Measurements from ENCODE around the gene SRSF3. TPM values are rescaled to one million over a fixed set of nuclear protein-coding genes. Genes with fewer than 3 reads are reported as not detected.

SRSF3 gene
- polyA plus RNA-seq, 1 experiment: 423 TPM

DNA sequence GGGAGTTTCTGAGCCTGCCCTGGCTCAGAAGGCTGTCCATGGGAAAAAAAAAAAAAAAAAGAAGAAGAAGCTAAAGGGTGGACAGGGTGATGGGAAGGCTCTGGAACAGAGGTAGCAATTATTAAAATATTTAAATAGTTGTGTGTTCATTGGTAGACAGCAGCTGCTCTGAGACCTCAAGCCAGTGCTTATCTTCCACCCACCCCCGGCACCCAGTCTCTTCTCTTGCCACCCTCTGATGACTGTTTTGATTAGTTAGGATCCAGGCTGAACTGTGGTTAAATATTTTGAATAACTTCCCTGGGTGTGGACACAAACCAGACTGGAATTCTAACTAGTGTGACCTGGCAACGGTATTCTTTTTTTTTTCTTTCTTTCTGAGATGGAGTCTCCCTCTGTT lies 16.9 kb upstream of the SRSF3 start:
- peak; percentile 42 for DNase-seq (ENCODE audit: low read depth, low spot score)
- ChIA-PET CTCF (interaction anchor here (1.0 kb wide), 1 partner anchor 217 kb away, joined by 3 read pairs; no protein-coding TSS in a partner anchor), POLR2A (interaction anchor here (0.7 to 0.9 kb wide), 2 partner anchors 11 to 361 kb away, joined by 4 to 5 read pairs; no protein-coding TSS in a partner anchor)
- H3K27ac ChIP-seq (ENCODE audit: low read depth, low read length): peak overlapping the region; percentile 34
- no peak overlapping the region for H3K4me3 ChIP-seq (ENCODE audit: low read depth, low read length)
- TF ChIP-seq, protein P1, sequence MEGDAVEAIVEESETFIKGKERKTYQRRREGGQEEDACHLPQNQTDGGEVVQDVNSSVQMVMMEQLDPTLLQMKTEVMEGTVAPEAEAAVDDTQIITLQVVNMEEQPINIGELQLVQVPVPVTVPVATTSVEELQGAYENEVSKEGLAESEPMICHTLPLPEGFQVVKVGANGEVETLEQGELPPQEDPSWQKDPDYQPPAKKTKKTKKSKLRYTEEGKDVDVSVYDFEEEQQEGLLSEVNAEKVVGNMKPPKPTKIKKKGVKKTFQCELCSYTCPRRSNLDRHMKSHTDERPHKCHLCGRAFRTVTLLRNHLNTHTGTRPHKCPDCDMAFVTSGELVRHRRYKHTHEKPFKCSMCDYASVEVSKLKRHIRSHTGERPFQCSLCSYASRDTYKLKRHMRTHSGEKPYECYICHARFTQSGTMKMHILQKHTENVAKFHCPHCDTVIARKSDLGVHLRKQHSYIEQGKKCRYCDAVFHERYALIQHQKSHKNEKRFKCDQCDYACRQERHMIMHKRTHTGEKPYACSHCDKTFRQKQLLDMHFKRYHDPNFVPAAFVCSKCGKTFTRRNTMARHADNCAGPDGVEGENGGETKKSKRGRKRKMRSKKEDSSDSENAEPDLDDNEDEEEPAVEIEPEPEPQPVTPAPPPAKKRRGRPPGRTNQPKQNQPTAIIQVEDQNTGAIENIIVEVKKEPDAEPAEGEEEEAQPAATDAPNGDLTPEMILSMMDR (IDR thresholded peaks at IDR 0.05; ENCODE audit: low read depth, low read length): no peak
- H3K27me3 ChIP-seq (ENCODE audit: control insufficient read depth, insufficient read depth, low read length): no peaks in the 10 kb centered on the region
- no peaks in the 10 kb centered on the region for H3K9me3 ChIP-seq (ENCODE audit: control insufficient read depth, insufficient read depth, low read length)

- Histone ChIP-seq H3K27me3 (ENCODE audit: control insufficient read depth, insufficient read depth, low read length) (no peaks in the 10 kb centered on the region), H3K4me3 (ENCODE audit: low read depth, low read length) (no peak overlapping the region), H3K9me3 (ENCODE audit: control insufficient read depth, insufficient read depth, low read length) (no peaks in the 10 kb centered on the region), H3K27ac (ENCODE audit: low read depth, low read length) (no peak overlapping the region)
- ChIA-PET CTCF (no interaction called here), POLR2A (no interaction called here)
- TF ChIP-seq, protein P1 (IDR thresholded peaks at IDR 0.05; ENCODE audit: low read depth, low read length): no peak
- DNase-seq (ENCODE audit: low read depth, low spot score): no peak
These were observed 16.1 kb upstream of the SRSF3 start for GRCh38 chr6:36578030-36578429.

- ChIA-PET POLR2A (no interaction called here), CTCF (no interaction called here)
- TF ChIP-seq, protein P1 (IDR thresholded peaks at IDR 0.05; ENCODE audit: low read depth, low read length): no peak
- DNase-seq (ENCODE audit: low read depth, low spot score): no peak
- H3K4me3 ChIP-seq (ENCODE audit: low read depth, low read length): no peak overlapping the region
- no peak overlapping the region for H3K27ac ChIP-seq (ENCODE audit: low read depth, low read length)
- no peaks in the 10 kb centered on the region for H3K9me3 ChIP-seq (ENCODE audit: control insufficient read depth, insufficient read depth, low read length)
- H3K27me3 ChIP-seq (ENCODE audit: control insufficient read depth, insufficient read depth, low read length): no peaks in the 10 kb centered on the region
These were observed 15.7 kb upstream of the SRSF3 start for GRCh38 chr6:36578431-36578830.

DNA sequence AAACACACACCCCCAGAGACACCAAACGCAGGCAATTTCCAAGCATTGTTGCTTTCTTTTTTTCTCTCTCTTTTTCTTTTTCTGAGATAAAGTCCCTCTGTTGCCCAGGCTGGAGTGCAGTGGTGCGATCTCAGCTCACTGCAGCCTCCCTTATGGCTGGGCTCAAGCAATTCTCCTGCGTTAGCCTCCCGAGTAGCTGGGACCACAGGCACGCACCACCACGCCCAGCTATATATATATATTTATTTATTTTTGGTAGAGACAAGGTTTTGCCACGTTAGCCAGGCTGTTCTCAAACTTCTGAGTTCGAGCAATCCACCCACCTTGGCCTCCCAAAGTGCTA lies 14.0 kb upstream of the SRSF3 start:
- TF ChIP-seq, protein P1 (IDR thresholded peaks at IDR 0.05; ENCODE audit: low read depth, low read length): no peak
- H3K4me3 ChIP-seq (ENCODE audit: low read depth, low read length): no peak overlapping the region
- no peaks in the 10 kb centered on the region for H3K27me3 ChIP-seq (ENCODE audit: control insufficient read depth, insufficient read depth, low read length)
- peak overlapping the region; percentile 75 for H3K27ac ChIP-seq (ENCODE audit: low read depth, low read length)
- POLR2A ChIA-PET: interaction anchor here (0.8 to 2.1 kb wide), 4 partner anchors 13 to 26 kb away, joined by 3 to 18 read pairs (median 7); partner anchors contain the start of gene SRSF3
- CTCF ChIA-PET: interaction anchor here (0.8 to 1.4 kb wide), 3 partner anchors 11 to 28 kb away, joined by 3 to 4 read pairs (median 3); no protein-coding TSS in a partner anchor
- DNase-seq (ENCODE audit: low read depth, low spot score): no peak
- no peaks in the 10 kb centered on the region for H3K9me3 ChIP-seq (ENCODE audit: control insufficient read depth, insufficient read depth, low read length)

DNA sequence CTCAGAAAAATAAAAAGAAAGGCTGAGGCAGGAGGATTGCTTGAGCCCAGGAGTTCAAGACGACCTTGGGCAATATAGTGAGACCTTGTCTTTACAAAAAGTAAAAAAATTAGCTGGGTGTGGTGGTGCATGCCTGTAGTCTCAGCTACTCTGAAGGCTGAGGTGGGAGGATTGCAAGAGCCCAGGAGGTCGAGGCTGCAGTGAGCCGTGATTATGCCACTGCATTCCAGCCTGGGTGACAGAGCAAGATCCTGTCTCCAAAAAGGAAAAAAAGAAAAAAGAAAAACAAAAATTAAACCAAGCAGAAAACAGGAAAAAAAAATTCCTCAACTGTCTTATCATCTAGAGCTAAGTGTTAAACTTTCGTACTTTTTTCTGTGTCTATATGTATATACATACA lies 12.4 kb upstream of the SRSF3 start:
- H3K27ac ChIP-seq (ENCODE audit: low read depth, low read length): no peak overlapping the region
- no peaks in the 10 kb centered on the region for H3K9me3 ChIP-seq (ENCODE audit: control insufficient read depth, insufficient read depth, low read length)
- H3K27me3 ChIP-seq (ENCODE audit: control insufficient read depth, insufficient read depth, low read length): no peaks in the 10 kb centered on the region
- no peak overlapping the region for H3K4me3 ChIP-seq (ENCODE audit: low read depth, low read length)
- TF ChIP-seq, protein P1 (IDR thresholded peaks at IDR 0.05; ENCODE audit: low read depth, low read length): no peak
- ChIA-PET POLR2A (no interaction called here), CTCF (no interaction called here)
- no peak for DNase-seq (ENCODE audit: low read depth, low spot score)

Data from AG04450 (cell line).